NCI-H69 (cell line): ENCODE results near the gene ERICH4.
"Not testable (repeated sequence)": the region's sequence is repeated elsewhere in the genome, so short reads cannot be mapped to it uniquely, and the experiment has no call there.

ENCODE experiments used
- DNase-seq: peaks from one replicate; lab custom pipeline; 2025; lab: John Stamatoyannopoulos, UW

ERICH4 gene

DNA sequence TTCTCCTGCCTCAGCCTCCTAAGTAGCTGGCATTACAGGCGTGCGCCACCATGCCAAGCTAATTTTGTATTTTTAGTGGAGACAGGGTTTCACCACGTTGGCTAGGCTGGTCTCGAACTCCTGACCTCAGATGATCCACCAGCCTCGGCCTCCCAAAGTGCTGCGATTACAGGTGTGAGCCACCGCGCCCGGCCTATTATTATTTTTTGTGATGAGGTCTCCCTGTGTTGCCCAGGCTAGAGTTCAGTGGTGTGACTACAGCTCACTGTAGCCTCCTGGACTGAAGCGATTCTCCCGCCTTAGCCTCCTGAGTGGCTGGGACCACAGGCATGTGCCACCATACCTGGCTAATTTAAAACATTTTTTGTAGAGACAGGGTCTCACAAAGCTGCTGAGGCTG is 7.6 kb upstream of the ERICH4 start:
- DNase-seq: not testable (repeated sequence)

DNA sequence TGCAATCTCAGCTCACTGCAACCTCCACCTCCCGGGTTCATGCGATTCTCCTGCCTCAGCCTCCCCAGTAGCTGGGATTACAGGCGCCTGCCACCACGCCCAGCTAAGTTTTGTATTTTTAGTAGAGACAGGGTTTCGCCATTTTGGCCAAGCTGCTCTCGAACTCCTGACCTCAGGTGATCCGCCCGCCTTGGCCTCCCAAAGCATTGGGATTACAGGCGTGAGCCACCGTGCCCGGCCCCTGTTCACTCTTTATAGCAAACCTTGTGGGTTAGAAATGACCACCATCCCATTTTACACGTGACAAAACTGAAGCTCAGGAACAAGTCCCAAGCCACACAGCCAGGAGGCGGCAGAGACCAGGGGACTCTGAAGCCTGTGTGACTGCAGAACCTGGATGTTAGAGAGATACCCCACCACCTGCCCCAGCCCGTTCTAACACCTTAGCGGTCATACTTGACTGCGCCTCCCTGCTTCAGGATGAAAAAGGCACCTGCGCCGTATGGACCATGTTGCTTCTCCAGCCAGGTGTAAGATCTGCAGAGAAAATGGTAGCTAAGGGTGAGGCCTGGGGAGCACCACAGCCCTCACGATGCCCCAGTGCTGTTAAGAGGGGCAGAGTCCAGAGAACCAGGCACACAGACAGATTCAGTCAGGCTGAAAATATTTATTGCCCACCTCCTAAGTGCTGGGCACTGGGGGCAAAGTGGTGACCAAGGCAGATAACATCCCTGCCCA is 6.9 kb upstream of the ERICH4 start:
- DNase-seq: no peak

DNA sequence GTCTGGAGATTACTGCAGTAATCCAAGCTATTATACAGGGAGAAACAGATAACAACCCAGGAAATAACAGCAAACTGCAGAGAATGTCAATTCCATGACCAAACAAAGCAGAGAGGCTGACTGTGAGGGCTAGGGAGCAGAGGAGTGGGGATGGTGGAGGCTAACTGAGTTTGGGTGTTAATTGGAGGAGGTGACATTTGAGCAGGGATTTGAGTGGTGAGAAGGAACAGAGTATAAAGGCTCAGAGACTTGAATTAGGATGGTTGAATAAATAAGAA is 6.3 kb upstream of the ERICH4 start:
- DNase-seq: no peak

DNA sequence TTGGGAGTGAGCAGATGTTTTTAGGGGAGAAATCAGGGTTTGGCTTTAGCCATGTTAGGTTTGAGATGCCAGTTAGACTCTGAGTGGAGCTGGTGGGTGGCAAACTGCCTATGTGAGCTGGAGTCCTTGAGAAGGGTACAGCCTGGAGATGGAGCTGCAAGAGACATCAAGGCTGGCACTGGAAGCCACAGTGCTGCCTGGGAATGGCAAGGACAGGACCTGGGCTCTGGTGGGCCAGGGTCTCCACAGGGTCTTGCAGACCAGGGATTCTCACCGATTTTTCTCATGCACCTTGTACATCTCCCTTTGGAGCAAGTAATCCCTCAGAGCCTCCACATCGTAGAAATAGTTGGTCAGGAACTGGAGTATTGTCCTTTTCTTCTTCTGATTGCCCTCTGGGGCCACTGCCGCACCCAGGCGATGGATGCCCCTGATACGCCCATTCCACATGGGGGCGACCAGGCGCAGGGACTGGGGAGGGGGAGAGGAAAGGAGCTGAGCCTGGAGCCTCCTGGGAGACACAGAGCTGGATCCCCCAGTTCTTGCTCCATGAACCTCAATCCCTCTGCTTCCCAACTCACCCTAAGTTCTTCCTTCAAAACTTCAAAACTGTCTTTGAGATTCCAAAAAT is 4.9 kb upstream of the ERICH4 start:
- no peak for DNase-seq

DNA sequence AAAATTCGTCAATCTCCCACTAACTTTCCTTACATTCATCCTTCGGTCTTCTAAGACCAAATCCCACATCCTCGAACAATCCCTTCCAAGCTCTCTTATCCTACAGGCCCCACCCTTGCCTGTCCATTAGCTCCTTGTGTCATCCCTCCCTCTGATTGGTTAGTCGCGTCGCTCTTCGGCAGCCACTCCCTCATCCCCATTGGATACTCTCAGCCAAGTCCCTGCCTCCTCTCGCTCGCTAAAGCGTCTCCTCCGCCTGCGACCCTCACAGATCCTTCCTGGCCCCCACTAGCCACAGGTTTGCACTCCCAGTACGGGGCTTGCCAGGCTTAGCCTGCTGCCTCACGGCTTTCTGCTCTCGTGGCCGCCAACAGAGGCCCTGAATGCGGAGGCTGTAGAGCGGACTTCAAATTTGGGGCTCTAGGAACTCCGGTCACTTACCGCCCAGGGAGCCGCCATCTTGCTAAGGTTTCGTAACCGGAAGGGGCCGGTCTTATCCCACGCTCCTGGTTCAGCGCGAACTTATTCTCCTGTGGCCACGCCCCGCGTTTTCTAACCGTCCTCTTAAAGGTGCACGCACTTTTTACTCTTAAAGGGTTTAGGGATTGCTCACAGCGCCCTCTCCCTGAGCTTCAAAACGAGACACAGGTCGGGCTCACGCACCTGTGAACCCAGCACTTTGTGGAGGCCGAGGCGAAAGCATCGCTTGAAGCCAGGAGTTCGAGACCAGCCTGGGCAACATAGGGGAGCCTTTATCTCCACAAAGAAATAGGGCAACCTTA is 3.3 kb upstream of the ERICH4 start, which contains the start of gene DMAC2:
Gene DMAC2, minus strand, starts transcription at position 472 of the 782 bp plus-strand sequence. Its CDS starts 13 bp downstream, at position 459.
- peak; percentile 100 for DNase-seq

DNA sequence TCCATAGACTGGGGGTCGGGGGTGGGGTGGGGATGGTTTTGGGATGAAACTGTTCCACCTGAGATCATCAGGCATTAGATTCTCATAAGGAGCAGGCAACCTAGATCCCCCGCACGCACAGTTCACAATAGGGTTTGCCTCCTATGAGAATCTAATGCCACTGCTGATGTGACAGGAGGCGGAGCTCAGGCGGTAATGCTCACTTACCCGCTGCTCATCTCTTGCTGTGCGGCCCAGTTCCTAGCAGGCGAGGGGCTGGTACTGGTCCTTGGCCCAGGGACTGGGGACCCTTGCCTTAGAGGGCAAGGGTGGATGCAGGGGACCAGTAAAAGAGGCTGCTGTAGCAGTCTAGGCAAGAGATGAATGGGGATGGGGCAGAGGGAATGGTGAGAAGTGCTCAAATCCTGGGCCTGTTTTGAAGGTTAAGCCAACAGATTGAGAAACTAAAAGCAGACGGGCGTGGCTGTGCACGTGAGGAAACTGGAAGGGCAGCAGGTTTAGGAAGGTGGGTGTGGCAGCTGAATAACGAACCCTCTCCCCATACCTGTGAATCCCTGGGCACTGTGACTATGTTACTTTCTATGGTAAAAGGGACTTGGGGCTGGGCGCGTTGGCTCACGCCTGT is 1.5 kb upstream of the ERICH4 start:
- no peak for DNase-seq

DNA sequence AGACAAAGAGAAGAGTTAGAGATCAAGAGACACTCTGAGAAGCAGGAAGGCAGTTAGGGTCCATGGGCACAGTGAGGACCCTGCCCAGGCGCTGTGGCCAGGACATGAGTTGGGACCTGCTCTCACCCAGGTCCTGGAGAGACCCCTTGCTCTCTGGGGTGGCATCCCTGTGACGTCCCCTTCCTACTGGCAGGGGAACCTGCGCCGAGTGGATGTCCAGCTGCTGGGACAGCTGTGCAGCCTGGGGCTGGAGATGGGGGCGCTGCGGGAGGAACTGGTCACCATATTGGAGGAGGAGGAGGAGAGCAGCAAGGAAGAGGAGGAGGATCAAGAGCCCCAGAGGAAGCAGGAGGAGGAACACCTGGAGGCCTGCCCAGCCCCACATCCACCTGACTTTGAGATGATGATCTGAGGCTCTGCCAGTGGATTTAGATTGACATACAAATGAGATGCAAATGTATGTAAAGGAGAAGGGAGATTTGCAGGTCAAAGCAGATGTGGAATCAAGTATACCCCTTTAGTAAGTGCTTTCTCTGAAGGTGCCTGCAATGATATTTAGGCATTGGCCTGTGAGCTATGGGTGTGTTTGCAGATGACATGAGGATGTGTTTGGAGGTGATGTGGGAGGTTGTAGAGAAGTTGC is 978 bp downstream of the ERICH4 start:
- DNase-seq: no peak

DNA sequence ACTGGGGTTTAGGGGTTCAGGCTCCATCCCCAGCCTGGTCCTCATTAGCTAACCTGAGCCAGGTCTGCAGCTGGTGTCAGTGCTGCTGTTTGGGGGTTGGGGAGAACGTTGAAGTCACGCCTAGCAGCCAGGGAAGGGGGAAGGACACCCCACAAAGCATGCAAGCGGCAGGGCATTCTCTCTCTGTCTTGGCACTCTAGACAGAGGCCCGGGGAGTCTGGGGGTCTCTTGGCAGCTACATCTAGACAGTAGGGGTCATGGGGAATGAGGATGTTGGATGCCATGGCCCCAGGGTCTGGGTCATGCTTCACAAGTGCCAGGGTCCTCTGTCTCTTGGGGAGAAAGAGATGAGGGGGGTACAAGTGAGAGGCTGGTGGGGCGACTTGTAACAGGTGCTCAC is 2.6 kb downstream of the ERICH4 start:
- no peak for DNase-seq

DNA sequence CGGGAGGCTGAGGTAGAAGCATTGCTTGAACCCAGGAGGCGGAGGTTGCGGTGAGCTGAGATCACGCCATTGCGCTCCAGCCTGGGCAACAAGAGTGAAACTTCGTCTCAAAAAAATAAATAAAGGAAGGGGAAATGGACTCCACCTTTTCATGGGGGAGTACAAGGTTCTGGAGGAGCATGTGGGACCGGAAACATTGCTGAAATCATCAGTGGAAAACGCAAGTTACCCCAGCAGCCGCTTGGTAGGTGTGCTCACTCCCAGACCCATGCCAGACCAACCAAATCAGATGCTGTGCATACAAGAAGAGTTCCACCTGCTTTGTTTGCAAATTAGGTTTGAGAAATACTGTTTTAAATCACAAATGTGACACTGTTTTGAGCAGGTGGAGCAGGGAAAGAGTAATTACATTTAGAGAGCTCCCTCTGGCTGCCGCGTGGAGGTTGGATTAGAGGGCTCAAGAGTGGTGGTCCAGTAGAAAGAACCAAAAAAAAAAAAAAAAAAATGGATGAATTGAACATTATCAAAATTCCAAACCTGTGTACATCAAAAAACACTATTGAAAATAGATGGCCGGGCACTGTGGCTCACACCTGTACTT is 4.9 kb downstream of the ERICH4 start:
- DNase-seq: no peak

DNA sequence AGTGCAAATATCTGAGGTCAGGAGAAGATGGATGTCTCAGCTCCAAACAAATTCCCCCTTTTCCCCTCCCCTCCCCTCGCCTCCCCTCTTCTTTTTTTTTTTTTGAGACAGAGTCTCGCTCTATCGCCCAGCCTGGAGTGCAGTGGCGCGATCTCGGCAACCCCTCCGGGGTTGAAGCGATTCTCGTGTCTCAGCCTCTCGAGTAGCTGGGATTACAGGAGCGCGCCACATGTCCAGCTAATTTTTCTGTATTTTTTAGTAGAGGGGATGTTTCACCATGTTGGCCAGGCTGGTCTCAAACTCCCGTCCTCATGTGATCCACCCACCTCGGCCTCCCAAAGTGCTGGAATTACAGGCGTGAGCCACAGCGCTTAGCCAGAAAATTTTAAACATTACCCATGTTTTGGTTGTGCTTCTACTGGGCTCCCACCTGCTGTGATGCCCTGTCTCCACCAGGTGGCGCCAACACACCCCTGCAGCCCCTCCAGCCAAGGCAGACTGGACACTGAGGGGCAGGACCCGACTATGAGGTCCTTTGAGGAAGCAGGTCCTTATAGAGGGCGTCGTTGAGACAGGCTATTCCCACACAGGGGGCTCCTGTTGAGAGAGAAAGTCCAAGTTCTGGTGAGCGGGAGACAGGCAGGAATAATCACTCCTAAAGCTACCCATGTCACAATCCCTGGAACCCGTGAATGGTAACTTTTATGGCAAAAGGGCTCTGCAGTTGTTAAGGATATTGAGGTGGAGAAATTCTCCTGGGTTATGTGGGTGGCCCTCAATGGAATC is 6.3 kb downstream of the ERICH4 start:
- DNase-seq: peak; percentile 80

DNA sequence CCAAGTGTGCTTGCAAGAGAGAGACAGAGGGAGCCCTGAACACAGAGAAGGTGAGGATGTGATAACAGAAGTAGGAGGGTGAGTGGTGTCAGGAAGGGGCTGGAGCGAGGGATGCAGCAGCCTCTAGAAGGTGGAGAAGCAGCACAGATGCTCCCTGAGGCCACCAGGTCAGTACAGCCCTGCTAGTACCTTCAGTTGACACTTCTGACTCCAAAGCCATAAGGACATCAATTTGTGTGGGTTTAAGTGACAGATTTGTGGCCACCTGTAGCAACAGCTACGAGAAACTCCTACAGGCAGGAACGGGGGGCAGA is 6.9 kb downstream of the ERICH4 start:
- DNase-seq: no peak

DNA sequence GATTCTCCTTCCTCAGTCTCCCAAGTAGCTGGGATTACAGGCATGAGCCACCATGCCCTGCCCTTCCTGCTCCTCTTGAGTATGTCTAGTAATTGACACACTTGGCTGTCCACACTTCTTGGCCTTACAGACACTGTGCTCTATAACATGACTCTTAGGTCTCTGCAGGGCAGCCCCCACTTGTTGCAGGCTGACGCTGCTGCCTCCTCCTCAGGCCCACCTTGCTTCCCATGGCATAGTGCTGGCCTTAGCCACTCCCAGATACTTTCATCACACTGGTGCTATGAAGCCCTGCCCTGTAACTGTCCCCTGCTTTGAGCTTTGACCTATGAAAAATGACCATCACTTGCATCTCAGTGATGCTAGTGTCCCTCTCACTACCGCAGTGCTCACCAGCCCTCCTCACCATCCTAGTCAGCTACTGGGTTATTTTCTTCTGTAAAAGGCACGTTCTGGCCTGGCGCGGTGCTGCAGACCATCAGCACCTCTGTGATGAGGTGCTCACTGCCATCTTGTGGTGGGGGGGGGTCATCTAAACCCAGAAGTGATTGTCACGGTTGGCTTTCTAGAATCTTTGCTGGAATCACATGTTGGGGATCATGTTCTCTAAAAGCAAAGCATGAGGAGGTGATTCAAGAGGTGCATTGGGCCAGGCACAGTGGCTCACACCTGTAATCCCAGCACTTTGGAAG is 9.8 kb downstream of the ERICH4 start:
- DNase-seq: no peak

DNA sequence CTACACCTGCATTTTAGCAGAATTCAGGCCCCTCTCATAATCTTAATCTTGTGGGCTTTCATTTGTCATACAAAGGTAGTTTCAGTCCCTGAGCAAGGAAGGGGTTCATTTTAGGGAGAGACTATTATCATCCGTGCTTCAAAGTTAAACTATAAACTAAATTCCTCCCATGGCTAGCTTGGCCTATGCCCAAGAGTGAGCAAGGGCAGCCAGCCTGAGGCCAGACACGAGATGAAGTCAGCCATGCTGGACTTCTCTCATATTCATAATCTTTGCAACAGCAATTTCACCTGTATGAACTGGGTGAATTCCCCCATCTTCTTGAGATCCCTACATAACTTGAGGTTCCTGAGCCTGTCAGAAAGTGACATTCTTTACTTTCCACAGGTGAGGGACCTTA is 13.0 kb downstream of the ERICH4 start:
- no peak for DNase-seq

DNA sequence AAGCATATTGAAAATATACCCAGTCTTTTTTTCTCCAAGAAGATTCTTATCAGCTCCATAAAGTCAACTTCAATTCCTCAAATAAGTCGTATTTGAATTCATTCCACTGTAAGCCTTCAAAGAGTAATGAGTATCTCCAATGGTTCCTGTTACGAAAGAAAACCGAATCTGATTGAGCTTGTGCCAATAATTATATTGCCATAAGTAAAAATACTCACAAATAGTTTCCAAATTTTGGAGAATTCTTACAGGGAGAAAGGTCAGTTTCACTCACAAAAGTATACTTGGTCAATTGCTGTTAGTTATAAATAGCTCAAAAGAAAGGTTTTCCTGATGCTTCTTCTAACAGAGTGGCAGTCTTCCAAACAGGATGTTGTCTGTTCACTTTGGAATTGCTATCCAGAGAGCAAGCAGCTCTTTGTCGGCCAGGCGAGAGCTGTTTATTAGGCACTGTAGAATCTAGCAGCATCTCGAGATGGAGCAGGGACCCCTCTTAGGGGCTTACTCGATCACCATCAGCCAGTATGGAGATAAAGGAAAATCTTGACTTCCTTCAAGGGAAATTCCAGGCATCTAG is 13.5 kb downstream of the ERICH4 start:
- peak; percentile 10 for DNase-seq

DNA sequence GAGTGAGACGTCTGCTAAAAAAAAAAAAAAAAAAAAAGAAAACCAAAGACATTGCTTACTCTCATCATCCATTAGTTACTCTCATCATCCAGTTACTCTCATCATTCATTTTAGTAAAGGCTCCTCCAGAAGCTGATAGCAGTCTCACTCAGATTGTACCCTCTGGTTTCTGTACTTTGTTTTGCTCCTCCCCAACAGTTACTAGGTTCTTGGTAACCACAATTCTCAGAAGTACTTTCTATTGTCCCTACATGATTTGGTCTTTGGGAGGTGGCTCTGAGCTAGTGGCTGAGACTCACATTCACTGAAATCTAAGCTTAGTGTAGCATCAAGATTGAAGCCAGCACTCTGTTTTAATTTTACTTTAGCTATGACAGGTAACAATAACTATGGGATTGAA is 14.3 kb downstream of the ERICH4 start:
- DNase-seq: no peak

DNA sequence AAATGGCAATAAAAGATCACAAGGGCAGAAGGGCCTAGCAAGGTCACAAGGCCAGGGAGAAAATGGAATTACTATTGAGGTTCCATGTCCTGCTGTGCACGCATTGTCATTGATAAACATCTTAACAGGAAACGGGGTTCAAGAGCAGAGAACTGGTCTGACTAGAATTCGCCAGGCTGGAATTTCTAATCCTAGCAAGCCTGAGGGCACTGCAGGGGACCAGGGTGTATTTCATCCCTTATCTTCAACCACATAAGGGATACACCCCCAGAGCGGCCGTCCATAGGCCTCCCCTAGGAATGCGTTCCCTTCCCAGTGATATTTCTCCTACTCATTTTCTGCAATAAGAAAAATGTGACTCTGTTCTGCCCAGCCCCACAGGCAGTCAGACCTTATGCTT is 19.5 kb downstream of the ERICH4 start:
- DNase-seq: no peak

DNA sequence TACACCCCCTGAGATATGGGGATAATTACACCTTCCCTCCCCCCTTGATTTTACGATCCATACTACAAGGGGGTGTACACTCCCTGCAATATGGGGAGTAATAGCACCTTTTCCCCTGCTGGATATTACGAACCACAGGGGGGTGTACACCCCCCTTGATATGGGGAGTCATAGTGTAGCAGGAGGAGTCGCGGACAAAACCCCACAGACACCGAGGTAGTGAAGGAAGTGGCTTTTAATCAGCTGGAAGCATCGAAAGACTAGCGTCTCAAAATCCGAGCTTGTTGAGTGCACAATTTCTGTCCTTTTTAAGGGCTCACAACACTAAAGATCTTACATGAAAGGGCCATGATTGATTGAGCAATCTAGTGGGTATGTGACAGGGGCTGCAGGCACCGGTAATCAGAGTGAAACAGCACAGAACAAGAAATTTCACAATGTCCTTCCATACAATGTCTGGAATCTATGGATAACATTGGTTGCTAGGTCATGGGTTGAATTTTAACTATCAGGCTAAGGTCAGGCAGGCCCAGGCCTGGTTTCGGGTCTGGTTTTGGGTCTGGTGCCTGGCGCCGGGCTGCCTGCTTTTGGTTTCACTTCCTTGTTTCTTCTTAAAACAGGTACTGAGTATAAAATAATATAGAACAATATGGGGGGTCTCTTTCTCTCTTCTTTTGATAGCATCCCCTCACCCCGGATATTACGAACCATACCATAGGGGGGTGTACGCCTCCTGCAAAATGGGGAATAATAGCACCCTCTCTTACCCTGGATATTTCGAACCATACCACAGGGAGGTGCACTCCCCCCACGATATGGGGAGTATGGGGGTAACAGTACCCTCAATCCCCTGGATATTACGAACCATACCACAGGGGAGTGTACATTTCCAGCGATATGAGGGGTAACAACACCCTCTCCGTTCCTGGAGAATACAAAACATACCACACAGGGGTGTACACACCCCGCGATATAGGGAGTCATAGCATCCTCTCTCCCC is 20.6 kb downstream of the ERICH4 start:
- DNase-seq: not testable (repeated sequence)

DNA sequence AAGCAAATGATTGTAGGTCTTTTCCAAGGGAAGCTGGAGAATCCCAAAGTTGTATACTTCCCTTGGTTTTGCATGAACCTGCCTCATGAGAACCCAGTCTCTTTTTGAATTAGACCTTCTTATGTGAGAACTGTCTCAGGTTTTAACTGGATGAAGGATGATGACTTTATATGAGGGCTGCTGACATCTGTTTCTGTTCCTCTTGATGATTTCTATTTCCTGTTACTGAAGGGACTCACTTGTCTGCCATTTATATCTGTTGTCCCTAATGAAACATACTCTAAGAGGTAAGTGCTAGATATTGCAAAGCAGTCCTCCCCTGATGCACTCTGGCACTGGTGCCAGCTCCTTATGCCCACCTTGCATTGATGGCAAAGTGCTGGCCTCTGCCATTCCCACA is 33.6 kb downstream of the ERICH4 start:
- DNase-seq: no peak

DNA sequence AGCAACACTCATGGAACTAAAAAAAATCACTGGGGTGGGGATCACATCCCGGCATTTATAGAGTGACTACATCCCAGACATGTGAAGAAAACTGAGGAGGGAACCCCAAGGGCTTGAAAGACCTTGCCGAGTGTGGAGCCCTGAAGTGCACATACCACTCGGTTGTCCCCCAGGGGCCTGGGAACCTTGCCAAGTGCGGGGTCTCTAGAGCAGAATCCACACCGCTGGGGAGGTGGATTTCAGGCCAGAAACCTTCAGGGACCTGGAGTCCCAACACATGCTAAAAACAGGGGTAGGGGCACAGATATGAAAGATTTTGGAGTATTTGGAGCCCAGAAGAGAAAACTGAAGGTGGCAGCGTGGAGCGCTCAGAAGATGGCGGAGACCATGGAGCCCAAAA is 35.2 kb downstream of the ERICH4 start:
- DNase-seq: no peak
